Measurements from ENCODE around the gene SLC2A11.

Gene SLC2A11, protein sequence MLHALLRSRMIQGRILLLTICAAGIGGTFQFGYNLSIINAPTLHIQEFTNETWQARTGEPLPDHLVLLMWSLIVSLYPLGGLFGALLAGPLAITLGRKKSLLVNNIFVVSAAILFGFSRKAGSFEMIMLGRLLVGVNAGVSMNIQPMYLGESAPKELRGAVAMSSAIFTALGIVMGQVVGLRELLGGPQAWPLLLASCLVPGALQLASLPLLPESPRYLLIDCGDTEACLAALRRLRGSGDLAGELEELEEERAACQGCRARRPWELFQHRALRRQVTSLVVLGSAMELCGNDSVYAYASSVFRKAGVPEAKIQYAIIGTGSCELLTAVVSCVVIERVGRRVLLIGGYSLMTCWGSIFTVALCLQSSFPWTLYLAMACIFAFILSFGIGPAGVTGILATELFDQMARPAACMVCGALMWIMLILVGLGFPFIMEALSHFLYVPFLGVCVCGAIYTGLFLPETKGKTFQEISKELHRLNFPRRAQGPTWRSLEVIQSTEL

DNA sequence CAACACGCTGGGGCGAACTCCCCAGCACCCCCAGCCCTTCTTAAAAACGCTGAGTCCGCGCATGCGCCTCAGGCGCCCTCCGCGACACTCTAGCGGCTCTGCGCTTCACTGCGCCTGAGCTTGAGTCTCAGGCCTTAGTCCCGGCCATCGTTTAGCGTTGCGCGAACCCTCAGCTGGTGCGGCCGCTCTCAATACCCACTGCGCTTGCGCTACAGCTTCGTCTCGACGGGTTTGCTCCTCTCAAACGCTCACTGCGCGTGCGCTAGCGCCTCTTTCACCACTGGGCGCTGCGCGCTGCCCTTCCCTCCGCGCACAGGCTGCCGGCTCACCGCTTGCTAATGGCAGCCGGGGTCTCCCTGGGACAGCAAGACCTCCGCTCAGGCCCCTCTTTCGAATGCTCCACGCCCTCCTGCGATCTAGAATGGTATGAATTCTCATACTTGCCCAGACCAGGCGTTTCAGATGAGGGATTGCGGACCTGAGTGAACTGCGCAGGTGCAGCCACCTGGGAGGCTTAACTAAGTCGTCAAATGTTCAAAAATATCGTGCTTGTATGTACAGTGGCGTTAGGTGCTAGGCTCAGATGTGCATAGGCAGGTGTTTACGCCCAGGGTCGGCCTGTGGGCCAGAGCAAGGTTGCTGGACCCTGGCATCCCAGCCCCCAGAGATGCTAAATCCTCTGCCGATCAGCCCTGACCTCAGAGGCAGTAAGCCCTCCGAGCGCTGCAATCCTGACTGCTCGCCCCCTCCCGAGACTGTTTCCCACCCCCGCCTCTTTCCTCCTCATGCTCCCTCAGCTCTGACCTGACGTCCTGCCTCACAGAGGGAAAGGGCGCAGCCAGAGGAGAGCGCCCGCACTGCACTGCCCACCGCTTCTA lies at the start of gene SLC2A11:
TSS of gene SLC2A11 (plus strand) at position 270 of the 878 bp plus-strand sequence. CDS start at position 395, 125 bp downstream.
- peak; percentile 84 for DNase-seq (ENCODE audit: low read depth, low spot score)

DNA sequence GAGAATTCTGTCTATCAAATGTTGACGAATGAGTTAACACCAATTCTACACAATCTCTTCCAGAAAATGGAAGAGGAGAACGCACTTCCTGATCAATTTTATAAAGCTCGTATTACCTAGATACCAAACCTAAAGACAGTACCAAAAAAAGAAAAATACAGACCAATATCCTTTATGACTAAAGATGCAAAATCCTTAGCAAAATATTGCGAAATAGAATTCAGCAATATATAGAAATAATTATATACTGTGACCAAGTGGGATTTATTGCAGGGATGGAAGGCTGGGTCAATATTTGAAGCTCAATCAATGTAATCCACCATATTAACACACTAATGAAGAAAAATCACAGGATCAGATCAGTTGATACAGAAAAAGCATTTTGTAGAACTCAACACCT lies 45.3 kb upstream of the SLC2A11 start:
- no peak for DNase-seq (ENCODE audit: low read depth, low spot score)

GRCh38 chr22:23815541-23816155 lies 42.0 kb upstream of the SLC2A11 start:
- DNase-seq (ENCODE audit: low read depth, low spot score), result no peak

DNA sequence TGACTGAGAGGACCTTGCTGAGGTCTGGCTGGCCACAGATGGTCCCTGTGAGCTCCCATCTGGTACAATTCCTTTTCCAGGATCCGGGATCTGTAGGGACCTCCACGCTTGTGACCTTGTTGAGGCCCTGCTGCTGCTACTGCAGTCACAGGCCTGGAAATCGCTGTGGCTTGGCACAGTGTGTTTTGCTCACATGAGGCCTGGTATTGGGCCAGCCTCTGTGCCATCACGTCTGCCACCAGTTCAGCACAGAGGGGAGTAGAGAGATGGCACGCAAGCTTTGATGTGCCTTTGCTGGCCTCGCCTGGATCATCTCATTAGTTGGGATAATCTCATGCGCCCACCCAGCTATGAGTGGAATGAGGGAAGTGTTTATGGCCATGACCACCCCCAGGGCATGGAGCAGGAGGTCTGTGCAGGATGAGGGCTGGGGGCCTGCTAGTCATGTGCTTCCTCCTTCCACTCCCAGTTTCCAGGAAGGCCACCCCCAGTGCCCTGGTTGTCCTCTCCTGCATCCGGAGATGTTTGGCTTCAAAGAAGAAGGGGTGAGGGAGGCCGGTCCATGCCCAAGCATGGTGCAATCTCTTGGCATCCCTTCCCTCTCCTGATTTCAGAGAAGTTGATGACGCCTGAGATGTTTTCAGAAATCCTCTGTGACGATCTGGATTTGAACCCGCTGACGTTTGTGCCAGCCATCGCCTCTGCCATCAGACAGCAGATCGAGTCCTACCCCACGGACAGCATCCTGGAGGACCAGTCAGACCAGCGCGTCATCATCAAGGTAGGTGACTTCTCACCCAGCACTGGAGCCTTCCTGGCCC lies 41.3 kb upstream of the SLC2A11 start:
- no peak for DNase-seq (ENCODE audit: low read depth, low spot score)

DNA sequence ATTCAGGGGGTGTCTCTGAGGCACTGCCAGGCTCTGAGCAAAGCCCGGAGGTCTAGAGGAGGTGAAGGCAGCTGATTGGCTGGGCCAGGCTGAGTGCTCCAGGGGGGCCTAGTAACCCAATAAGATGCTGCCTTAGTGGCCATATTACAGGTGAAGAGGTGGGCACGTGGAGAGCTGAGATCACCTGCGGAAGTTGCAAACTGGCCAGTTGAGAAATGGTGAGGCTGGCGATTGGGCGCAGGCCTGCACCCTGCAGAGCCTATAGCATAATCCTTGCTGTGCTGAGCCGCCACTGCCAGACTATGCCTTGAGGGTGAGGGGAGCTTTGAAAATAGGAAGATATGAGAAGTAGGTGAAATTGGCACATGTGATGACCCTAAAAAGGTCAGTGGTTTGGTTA lies 40.5 kb upstream of the SLC2A11 start:
- no peak for DNase-seq (ENCODE audit: low read depth, low spot score)

GRCh38 chr22:23818541-23818940 lies 39.1 kb upstream of the SLC2A11 start:
- DNase-seq (ENCODE audit: low read depth, low spot score), result no peak

DNA sequence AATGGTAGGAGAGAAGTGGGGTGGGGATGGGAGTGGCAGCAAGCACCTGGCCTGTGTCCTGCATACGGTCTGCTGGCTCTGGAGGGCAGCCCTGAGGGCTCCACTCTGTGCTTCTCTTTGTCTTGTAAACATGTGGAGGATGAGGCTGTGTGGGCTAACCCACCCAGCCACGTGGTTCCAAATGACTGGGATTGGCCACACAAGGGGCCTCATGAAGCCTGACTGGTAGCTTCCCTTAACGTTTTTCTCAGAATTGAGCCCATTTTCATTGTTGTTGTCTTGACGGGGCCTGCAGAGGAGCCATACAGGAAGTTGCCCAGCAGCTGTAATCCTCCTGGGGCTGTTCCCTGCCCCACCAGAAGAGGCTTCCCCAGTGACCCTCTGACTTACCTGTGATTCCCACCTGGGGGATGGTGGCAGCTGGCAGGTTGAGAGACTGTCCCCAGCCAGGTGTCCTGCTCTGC lies 36.9 kb upstream of the SLC2A11 start:
- DNase-seq (ENCODE audit: low read depth, low spot score), result no peak

DNA sequence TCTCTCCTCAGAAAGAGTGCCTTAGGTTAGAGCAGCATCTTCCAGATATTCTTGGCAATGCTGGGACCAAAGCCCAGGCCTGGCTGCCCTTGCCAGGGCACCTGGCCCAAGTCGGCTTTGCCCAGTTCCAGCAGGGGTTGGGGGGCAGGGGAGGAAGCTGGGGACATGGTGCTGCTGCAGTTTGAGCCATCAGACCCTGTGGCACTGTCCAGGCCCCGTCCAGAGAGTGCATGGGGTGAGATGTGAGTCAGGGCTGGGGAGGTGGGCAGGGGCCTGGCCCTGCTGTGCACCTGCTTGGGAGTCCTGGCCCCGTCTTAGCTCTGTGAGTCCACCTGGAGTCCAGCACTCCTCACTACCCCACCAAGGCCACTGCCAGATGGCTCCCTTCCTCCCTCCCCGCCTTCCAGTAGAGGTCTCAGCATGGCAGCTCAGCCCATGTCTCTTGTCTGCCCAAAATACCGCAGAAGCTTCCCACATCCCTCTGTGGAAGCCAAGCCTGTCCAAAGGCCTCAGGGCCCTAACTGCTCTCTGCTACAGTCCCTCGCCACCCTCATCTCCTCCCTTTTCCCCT lies 35.5 kb upstream of the SLC2A11 start:
- DNase-seq (ENCODE audit: low read depth, low spot score), result no peak

DNA sequence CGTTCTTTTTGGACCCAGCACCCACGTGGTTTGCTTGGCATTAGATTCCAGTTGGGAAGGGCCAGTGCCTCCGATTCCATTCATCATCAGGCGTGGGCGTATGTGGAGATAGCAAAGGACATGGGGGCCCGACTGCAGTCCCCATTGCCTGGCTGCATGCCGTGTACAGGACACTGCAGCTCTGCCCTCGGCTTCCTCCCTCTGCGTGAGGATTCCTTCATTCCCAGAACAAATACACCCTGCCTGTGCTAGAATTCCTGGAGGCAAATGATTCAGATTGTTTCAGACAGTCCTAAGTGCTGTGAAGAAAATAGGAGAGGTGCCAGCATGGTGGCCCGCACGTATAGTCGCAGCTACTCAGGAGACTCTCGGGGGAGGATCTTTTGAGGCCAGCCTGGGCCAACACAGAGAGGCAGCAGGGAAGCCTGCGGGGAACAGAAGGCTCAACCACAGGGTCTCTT lies 34.3 kb upstream of the SLC2A11 start:
- no peak for DNase-seq (ENCODE audit: low read depth, low spot score)

- no peak for DNase-seq (ENCODE audit: low read depth, low spot score)
Observed at GRCh38 chr22:23824476-23825245, 33.0 kb upstream of the SLC2A11 start.

- DNase-seq (ENCODE audit: low read depth, low spot score), result no peak
Observed at GRCh38 chr22:23825246-23825905, 32.3 kb upstream of the SLC2A11 start.

- DNase-seq (ENCODE audit: low read depth, low spot score), result no peak
Observed at GRCh38 chr22:23826510-23827350, 30.9 kb upstream of the SLC2A11 start.

- DNase-seq (ENCODE audit: low read depth, low spot score), result no peak
Observed at GRCh38 chr22:23827351-23827995, 30.2 kb upstream of the SLC2A11 start.

GRCh38 chr22:23828800-23829680 lies 28.6 kb upstream of the SLC2A11 start:
- no peak for DNase-seq (ENCODE audit: low read depth, low spot score)

DNA sequence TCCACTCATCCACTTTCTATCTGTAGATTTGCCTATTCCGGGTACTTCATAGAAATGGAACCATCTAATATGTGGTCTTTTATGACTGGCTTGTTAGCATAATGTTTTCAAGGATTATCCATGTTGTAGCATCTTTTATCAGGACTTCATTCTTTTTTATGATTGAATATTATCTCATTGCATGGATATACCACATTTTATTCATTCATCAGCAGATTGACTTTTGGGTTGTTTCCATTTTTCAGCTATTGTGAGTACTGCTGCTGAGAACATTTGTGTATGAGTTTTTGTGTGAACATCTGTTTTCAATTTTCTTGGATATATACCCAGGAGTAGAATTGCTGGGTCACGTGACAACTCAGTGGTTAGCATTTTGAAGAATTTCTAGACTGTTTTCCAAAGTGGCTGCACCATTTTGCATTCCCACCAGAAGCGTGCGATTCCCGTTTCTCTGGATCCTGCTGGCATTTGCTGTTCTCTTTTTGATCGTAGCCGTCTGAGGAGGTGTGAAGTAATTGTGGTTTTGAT lies 27.8 kb upstream of the SLC2A11 start:
- no peak for DNase-seq (ENCODE audit: low read depth, low spot score)

DNA sequence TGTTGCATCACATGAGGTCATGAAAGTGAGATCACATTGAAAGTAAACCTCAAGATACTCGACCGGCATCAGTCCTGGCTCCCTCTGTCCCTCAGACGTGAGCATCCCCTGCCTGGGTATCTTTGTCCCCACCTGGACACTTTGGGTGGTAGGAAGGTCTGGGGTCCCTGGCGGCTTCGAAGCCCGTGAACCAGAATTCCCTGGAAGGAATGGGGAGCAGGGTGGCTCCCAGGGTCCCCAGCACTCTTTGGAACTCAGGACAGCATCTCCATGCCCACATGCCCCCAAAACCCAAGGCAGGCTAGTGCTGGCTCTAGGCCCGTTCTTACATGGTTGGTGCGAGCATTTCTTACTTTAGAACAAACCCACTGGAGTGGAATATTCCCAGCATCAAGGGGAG lies 26.4 kb upstream of the SLC2A11 start:
- DNase-seq (ENCODE audit: low read depth, low spot score), result no peak

- no peak for DNase-seq (ENCODE audit: low read depth, low spot score)
Observed at GRCh38 chr22:23831781-23832180, 25.9 kb upstream of the SLC2A11 start.
